ENCODE measurements around the gene TRIO.

Gene TRIO

GRCh38 chr5:14486486-14486885, 343.3 kb downstream of the TRIO start:
- ChIA-PET POLR2A (no interaction called here), CTCF (no interaction called here)
- no peak for TF ChIP-seq CTCF (IDR thresholded peaks at IDR 0.05; ENCODE audit: control extremely low read depth, extremely low read depth, low read depth, missing control alignments)
- DNase-seq (ENCODE audit: extremely low spot score), result peak; percentile 17

GRCh38 chr5:14486996-14487896, 344.1 kb downstream of the TRIO start:
- no peak for TF ChIP-seq CTCF (IDR thresholded peaks at IDR 0.05; ENCODE audit: control extremely low read depth, extremely low read depth, low read depth, missing control alignments)
- ChIA-PET POLR2A (no interaction called here), CTCF (no interaction called here)
- no peak for DNase-seq (ENCODE audit: extremely low spot score)

GRCh38 chr5:14487897-14488570, 344.9 kb downstream of the TRIO start:
- DNase-seq (ENCODE audit: extremely low spot score), result peak; percentile 19
- CTCF ChIA-PET, result interaction anchor here (1.8 kb wide), 1 partner anchor 18 kb away, joined by 3 read pairs; no protein-coding TSS in a partner anchor
- TF ChIP-seq CTCF (IDR thresholded peaks at IDR 0.05; ENCODE audit: control extremely low read depth, extremely low read depth, low read depth, missing control alignments), result no peak
- POLR2A ChIA-PET, result no interaction called here

- no peak for DNase-seq (ENCODE audit: extremely low spot score)
- CTCF ChIA-PET, result interaction anchor here (1.8 to 2.4 kb wide), 2 partner anchors 10 to 19 kb away, joined by 3 to 6 read pairs; no protein-coding TSS in a partner anchor
- TF ChIP-seq CTCF (IDR thresholded peaks at IDR 0.05; ENCODE audit: control extremely low read depth, extremely low read depth, low read depth, missing control alignments), result no peak
- POLR2A ChIA-PET, result no interaction called here
These were observed 345.6 kb downstream of the TRIO start for GRCh38 chr5:14488709-14489108.

GRCh38 chr5:14489643-14490042, 346.5 kb downstream of the TRIO start:
- POLR2A ChIA-PET, result no interaction called here
- TF ChIP-seq CTCF (IDR thresholded peaks at IDR 0.05; ENCODE audit: control extremely low read depth, extremely low read depth, low read depth, missing control alignments), result no peak
- CTCF ChIA-PET, result interaction anchor here (1.0 to 2.4 kb wide), 4 partner anchors 9 to 20 kb away, joined by 3 to 6 read pairs (median 4); no protein-coding TSS in a partner anchor
- no peak for DNase-seq (ENCODE audit: extremely low spot score)

GRCh38 chr5:14490309-14490711, 347.2 kb downstream of the TRIO start:
- CTCF ChIA-PET, result interaction anchor here (1.0 to 2.4 kb wide), 3 partner anchors 9 to 20 kb away, joined by 4 to 6 read pairs (median 4); no protein-coding TSS in a partner anchor

More at GRCh38 chr5:14490309-14490711, 347.2 kb downstream of the TRIO start:
- POLR2A ChIA-PET, result no interaction called here
- TF ChIP-seq CTCF (IDR thresholded peaks at IDR 0.05; ENCODE audit: control extremely low read depth, extremely low read depth, low read depth, missing control alignments), result no peak
- DNase-seq (ENCODE audit: extremely low spot score), result no peak
